Stimulated activated CD8-positive, alpha-beta memory T cell treated with anti-CD3 and anti-CD28 coated beads, Interleukin-2, amount 100 ng/mL, for 1 hour (primary cell): ENCODE results near the gene NPHP1.
"Not testable (repeated sequence)": the region's sequence is repeated elsewhere in the genome, so short reads cannot be mapped to it uniquely, and the experiment has no call there.

Experiments used
- DNase-seq, 2 donors: peaks; one replicate each; pipeline ENCODE4 v3.0.0-alpha.2; 2020; ENCODE audit warnings: low read depth in 2 of 2

NPHP1 gene

GRCh38 chr2:110197452-110197851, 7.4 kb downstream of the NPHP1 start:
- DNase-seq: no peak

- DNase-seq: not testable (repeated sequence)
Observed at GRCh38 chr2:110190169-110190568, 14.6 kb downstream of the NPHP1 start.

GRCh38 chr2:110182449-110182848, 22.4 kb downstream of the NPHP1 start:
- DNase-seq: no peak

DNA sequence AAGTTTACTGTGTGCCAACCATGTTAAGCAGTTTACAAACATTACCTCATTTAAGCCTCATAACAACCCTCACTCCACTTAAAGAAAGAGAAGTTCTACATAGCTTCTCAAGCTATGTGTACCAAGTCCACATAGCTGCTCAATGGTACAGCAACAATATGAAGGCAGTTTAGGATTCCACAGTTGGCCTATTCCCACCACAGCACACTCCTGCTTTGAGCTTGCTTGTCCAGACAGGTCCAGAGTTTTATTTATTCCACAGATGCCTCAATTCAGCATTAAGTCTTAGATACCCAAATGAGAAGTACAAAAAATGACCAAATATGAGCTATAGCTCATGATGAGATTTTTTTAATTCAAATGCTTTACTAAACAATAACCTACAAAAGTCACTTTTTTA, 24.8 kb downstream of the NPHP1 start:
- DNase-seq: no peak

DNA sequence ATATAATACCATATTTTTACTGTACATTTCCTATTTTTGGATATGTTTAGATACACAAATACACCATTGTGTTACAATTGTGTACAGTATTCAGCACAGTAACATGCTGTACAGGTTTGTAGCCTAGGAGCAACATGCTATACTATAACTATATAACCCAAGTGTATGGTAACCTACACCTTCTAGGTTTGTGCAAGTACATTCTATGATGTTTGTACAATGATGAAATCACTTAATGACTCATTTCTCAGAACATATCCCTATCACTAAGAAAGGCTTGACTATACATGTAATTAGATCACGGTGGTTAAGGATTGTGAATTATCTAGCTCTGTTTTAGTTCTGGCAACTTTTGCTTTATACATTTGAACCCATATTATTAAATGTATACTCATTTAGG, 31.3 kb downstream of the NPHP1 start:
- no peak for DNase-seq

- DNase-seq: no peak
Observed at GRCh38 chr2:110172506-110172905, 32.3 kb downstream of the NPHP1 start.

GRCh38 chr2:110170102-110170501, 34.7 kb downstream of the NPHP1 start:
- no peak for DNase-seq

DNA sequence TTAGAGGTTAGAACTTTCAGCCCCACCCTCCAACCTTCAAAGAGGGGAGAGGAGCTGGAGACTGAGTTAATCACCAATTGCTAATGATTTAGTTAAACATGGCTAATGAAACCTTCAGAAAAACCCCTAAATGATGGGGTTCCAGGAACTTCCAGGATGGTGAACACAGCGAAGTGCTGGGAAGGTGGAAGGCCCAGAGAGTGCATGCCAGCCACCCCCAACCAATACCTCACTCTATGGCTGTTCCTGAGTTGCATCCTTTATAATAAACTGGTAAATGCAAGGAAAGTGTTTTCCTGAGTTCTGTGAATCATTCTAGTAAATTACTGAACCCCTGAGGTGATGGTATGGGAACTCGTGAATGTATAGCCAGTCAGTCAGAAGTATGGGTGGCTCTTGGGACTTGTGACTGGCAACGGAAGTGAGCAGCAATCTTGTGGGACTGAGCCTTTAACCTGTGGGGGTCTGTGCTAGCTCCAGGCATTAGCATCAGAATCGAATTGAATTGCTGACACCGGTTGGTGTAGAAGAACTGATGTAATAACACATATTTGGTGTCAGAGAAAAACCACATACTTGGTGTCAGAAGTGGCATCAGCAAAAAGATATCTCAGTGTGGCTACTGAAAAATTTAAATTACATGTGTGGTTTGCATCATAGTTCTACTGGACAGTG, 37.4 kb downstream of the NPHP1 start:
- DNase-seq: no peak

GRCh38 chr2:110166266-110166665, 38.5 kb downstream of the NPHP1 start:
- no peak for DNase-seq

GRCh38 chr2:110157153-110157793, 47.5 kb downstream of the NPHP1 start:
- no peak for DNase-seq

DNA sequence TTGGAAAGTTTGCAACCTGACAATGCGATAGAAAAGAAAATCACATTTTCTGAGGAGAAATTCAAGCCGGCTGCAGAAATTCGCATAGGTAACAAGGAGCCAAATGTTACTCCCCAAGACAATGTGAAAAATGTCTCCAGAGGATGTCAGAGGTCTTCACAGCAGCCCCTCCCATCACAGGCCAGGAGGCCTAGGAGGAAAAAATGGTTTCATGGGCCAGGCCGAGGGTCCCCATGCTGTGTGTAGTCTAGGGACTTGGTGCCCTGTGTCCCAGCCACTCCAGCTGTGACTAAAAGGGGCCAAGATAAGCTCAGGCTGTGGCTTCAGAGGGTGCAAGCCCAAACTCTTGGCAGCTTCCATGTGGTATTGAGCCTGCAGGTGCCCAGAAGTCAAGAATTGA, 50.0 kb downstream of the NPHP1 start:
- not testable (repeated sequence) for DNase-seq

GRCh38 chr2:110154188-110154587, 50.6 kb downstream of the NPHP1 start:
- DNase-seq: not testable (repeated sequence)

GRCh38 chr2:110153416-110153815, 51.4 kb downstream of the NPHP1 start:
- DNase-seq: no peak

DNA sequence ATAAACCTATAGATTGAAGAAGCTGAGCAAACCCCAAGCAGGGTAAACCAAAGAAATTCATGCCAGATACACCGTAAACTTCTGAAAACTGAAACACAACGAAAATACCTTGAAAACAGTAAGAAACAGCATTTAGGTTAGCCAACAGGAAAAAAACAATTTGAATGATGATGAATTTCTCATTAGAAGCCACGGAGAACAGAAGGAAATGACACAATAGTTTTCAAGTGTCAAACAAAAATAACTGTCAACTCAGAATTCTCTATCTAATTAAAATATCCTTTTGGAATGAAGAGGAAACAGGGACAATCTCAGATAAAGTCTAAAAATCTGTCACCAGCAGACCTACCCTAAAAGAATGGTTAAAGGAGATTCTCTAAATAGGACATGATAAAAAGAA, 51.9 kb downstream of the NPHP1 start:
- DNase-seq: no peak

GRCh38 chr2:110149330-110150220, 55.2 kb downstream of the NPHP1 start:
- no peak for DNase-seq

DNA sequence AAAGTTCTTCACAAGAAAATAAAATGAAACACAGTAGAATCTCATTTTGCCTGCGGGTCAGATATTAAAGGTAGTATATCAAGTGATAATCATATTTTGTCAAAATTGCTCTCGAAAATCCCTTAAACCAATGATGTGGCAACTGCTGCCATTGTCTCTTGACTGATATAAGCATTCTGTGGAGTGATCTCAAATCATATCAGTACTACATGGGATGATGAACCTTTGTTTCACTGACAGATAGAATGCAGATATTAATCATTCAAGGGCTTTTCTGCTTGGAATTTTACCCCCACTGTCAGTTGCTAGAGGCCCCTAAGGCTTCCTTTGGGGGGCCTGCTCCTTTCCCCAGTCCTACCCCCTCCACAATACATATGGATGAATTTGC, 57.9 kb downstream of the NPHP1 start:
- DNase-seq: no peak

DNA sequence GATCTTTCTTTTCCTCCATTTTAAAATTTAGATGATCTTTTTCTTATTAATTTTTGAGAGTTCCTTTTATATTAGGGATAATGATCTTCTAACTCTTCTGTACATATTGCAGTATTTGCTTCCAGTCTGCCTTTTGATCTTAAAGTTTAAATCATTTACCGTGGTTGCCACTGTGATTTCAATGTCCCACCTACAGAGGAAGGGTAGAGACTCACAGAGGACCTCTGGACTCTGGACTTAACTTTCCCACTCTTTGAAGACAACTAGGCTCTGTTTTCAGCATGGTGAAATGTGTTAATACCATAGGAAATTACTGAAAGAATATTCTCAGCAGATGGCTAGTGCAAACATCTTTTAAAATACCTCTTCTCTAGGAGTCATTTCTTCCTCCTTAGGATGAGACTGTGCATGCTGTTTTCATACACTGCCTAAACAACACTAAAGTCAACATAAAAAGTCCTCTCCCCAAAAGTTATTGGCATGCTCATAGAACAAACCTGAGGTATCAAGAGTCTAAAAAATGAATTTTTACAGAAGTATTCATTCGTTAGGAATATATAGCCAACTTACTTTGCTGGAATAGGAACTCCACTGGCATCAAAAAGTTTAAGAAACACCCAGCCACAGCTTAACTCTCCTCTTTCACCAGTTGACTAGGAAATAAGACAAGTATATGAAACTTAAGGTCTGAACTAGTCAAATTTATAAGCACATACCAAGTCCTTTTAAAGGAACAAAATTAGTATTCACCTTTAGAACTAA, 58.4 kb downstream of the NPHP1 start:
- DNase-seq: no peak

GRCh38 chr2:110143982-110144381, 60.8 kb downstream of the NPHP1 start:
- no peak for DNase-seq

- DNase-seq: no peak
Observed at GRCh38 chr2:110140401-110140800, 64.4 kb downstream of the NPHP1 start.

GRCh38 chr2:110134025-110134424, 70.8 kb downstream of the NPHP1 start:
- DNase-seq: no peak

GRCh38 chr2:110131166-110131565, 73.6 kb downstream of the NPHP1 start:
- DNase-seq: no peak

DNA sequence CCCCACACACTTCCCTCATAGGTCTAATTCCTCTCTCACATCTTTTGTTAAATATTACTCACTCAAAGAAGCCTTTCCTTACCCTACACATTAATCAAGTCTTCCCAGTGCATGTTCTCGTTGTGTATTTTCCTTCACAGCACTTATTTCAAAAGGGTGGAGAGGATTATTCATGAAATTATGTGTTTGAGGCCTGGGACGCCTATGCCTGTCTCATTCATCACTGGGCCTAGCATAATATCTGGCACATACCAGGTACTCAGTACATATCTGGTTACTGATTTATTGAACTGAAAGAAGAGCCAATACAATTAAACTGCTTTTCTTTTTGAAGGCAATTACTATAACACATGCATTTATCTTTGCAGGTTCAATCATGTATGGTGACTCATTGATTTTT, 74.1 kb downstream of the NPHP1 start:
- DNase-seq: no peak
